Measurements from ENCODE around the gene DENND1B. TPM values are rescaled to one million over a fixed set of nuclear protein-coding genes. Genes with fewer than 3 reads are reported as not detected.

DENND1B gene
- total and polyA plus RNA-seq, 2 of the 13 experiments (the other 11 are each of a cell fraction or from before 2014, with no cell fraction given), result 2.6 to 5.7 TPM

DNA sequence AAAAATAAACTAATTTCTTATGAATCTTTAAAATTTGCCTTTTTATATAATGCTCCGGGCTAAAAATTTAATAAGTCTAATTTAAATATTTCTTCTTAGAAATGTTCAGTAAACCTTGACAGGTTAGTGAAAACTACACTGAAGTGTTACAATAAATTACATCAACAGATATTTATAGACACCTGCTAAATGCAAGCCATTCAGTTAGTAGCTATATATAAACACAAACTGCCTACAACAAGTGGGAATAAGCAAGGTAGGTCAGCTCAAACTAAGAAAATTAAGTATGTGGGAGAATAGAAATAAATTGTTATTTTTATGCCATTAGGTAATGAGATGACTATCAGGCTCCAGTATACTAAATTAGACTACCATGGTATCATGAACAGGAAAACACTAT lies 215.6 kb downstream of the DENND1B start (continued):
- TF ChIP-seq, protein P1, sequence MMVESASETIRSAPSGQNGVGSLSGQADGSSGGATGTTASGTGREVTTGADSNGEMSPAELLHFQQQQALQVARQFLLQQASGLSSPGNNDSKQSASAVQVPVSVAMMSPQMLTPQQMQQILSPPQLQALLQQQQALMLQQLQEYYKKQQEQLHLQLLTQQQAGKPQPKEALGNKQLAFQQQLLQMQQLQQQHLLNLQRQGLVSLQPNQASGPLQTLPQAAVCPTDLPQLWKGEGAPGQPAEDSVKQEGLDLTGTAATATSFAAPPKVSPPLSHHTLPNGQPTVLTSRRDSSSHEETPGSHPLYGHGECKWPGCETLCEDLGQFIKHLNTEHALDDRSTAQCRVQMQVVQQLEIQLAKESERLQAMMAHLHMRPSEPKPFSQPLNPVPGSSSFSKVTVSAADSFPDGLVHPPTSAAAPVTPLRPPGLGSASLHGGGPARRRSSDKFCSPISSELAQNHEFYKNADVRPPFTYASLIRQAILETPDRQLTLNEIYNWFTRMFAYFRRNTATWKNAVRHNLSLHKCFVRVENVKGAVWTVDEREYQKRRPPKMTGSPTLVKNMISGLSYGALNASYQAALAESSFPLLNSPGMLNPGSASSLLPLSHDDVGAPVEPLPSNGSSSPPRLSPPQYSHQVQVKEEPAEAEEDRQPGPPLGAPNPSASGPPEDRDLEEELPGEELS (CRISPR knock-in tag; IDR thresholded peaks at IDR 0.05), result no peak

DNA sequence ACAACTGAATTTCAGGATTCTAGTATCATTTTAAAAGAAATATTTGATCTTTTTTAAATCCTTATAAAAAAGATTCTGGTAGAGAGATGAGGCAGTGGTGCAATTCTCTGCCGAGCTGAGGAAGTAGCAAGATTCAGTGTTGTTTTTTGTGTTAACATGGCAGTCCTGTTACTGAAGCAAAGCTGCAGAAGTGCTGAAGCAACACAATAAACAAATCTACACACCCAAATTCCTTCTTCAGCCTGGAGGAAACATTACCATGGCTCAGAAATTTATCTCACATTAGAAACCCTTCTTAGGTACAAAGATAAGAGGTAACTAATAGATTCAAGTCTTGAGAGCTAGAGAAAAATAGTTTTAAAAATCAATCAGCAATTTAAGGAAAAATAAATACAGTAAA lies 216.0 kb downstream of the DENND1B start:
- H3K36me3 ChIP-seq (replicated peaks in 1 of 2; ENCODE audit: control insufficient read depth in 1 of 2, insufficient read depth in 2 of 2, low read length in 2 of 2), result no peaks in the 10 kb centered on the region
- no peak overlapping the region for H3K27ac ChIP-seq (ENCODE audit: extremely low read length, insufficient read depth, low read length)
- in situ Hi-C loops (cut with HindIII; ENCODE audit: extremely low pct_ligation_motif_present, low pct_unique_long_range_greater_than_20kb), result no loop called here
- BruUV-seq (replicated peaks), result no TSS peak
- no peak overlapping the region for H3K9ac ChIP-seq (ENCODE audit: insufficient read depth, low read depth, low read length)
- no peaks in the 10 kb centered on the region for H3K4me1 ChIP-seq (ENCODE audit: insufficient read depth, low read length)
- no peaks in the 10 kb centered on the region for H3K79me2 ChIP-seq (ENCODE audit: insufficient read depth, low read length)
- H2AFZ ChIP-seq (ENCODE audit: low read length), result no peak overlapping the region
- FAIRE-seq (no peak), DNase-seq (ENCODE audit: low spot score) (no peak), ATAC-seq (no peak)
- H3K9me3 ChIP-seq (ENCODE audit: low read length), result no peaks in the 10 kb centered on the region
- H3K4me2 ChIP-seq (ENCODE audit: low read depth, low read length), result no peak overlapping the region
- intact Hi-C loops (cut with micrococcal nuclease; ENCODE audit: unreplicated experiment), result no loop called here
- ChIA-PET CTCF (ENCODE audit: low intra/inter-chr PET ratio, low total read pairs) (no interaction called here), POLR2A (no interaction called here)
- H3K4me3 ChIP-seq (replicated peaks in 1 of 3; ENCODE audit: insufficient read depth in 1 of 3, low read depth in 2 of 3, low read length in 3 of 3), result no peak overlapping the region
- H3K27me3 ChIP-seq (ENCODE audit: control insufficient read depth in 1 of 2, insufficient read depth in 2 of 2, low read length in 2 of 2), result no peaks in the 10 kb centered on the region
- no peaks in the 10 kb centered on the region for H4K20me1 ChIP-seq (ENCODE audit: insufficient read depth, low read length)
- WGBS (ENCODE audit: low lambda C conversion rate), result 96% methylated on average over 1 of the region's 1 CpG
- TF ChIP-seq, protein P2, sequence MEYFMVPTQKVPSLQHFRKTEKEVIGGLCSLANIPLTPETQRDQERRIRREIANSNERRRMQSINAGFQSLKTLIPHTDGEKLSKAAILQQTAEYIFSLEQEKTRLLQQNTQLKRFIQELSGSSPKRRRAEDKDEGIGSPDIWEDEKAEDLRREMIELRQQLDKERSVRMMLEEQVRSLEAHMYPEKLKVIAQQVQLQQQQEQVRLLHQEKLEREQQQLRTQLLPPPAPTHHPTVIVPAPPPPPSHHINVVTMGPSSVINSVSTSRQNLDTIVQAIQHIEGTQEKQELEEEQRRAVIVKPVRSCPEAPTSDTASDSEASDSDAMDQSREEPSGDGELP (IDR thresholded peaks at IDR 0.05; ENCODE audit: borderline replicate concordance, low read depth), result no peak
- TF ChIP-seq CREB1 (IDR thresholded peaks at IDR 0.05) (no peak), CREB1 (CRISPR knock-in tag; IDR thresholded peaks at IDR 0.05) (no peak), TAF1 (CRISPR knock-in tag; IDR thresholded peaks at IDR 0.05) (no peak), ZNF256 (CRISPR knock-in tag; conservative IDR thresholded peaks at IDR 0.05) (no peak), ADNP (CRISPR knock-in tag; IDR thresholded peaks at IDR 0.05) (no peak), POLR2G (IDR thresholded peaks at IDR 0.05; ENCODE audit: low read depth, low read length) (no peak), GATAD2A (CRISPR knock-in tag; IDR thresholded peaks at IDR 0.05) (no peak)
- TF ChIP-seq, protein P3, sequence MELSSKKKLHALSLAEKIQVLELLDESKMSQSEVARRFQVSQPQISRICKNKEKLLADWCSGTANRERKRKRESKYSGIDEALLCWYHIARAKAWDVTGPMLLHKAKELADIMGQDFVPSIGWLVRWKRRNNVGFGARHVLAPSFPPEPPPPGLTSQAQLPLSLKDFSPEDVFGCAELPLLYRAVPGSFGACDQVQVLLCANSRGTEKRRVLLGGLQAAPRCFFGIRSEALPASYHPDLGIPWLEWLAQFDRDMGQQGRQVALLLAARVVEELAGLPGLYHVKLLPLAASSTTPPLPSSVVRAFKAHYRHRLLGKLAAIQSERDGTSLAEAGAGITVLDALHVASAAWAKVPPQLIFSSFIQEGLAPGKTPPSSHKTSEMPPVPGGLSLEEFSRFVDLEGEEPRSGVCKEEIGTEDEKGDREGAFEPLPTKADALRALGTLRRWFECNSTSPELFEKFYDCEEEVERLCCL (CRISPR knock-in tag; IDR thresholded peaks at IDR 0.05; ENCODE audit: borderline replicate concordance), result no peak
- TF ChIP-seq, protein P4, sequence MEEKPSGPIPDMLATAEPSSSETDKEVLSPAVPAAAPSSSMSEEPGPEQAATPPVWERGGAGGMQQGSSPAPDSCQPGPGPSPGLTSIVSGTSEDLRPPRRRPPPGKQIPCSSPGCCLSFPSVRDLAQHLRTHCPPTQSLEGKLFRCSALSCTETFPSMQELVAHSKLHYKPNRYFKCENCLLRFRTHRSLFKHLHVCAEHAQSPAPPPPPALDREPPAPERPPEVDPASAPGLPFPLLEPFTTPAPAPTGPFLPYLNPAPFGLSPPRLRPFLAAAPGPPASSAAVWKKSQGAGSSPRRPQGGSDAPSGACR (CRISPR knock-in tag; IDR thresholded peaks at IDR 0.05), result no peak
- TF ChIP-seq, protein P5, sequence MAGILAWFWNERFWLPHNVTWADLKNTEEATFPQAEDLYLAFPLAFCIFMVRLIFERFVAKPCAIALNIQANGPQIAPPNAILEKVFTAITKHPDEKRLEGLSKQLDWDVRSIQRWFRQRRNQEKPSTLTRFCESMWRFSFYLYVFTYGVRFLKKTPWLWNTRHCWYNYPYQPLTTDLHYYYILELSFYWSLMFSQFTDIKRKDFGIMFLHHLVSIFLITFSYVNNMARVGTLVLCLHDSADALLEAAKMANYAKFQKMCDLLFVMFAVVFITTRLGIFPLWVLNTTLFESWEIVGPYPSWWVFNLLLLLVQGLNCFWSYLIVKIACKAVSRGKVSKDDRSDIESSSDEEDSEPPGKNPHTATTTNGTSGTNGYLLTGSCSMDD (CRISPR knock-in tag; IDR thresholded peaks at IDR 0.05), result no peak
- TF ChIP-seq, protein P6, sequence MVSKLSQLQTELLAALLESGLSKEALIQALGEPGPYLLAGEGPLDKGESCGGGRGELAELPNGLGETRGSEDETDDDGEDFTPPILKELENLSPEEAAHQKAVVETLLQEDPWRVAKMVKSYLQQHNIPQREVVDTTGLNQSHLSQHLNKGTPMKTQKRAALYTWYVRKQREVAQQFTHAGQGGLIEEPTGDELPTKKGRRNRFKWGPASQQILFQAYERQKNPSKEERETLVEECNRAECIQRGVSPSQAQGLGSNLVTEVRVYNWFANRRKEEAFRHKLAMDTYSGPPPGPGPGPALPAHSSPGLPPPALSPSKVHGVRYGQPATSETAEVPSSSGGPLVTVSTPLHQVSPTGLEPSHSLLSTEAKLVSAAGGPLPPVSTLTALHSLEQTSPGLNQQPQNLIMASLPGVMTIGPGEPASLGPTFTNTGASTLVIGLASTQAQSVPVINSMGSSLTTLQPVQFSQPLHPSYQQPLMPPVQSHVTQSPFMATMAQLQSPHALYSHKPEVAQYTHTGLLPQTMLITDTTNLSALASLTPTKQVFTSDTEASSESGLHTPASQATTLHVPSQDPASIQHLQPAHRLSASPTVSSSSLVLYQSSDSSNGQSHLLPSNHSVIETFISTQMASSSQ (IDR thresholded peaks at IDR 0.05; ENCODE audit: low read depth), result no peak
- TF ChIP-seq, protein P6 (CRISPR knock-in tag; IDR thresholded peaks at IDR 0.05; ENCODE audit: borderline replicate concordance), result no peak
